Astrocyte of the hippocampus (primary cell): ENCODE data around the gene LRFN3.
"Not testable (repeated sequence)": the region's sequence is repeated elsewhere in the genome, so short reads cannot be mapped to it uniquely, and the experiment has no call there.

Source experiments
- DNase-seq: peaks from one replicate; pipeline ENCODE4 v3.0.0; 2011; ENCODE audit warnings: low read depth, low spot score

Gene LRFN3

DNA sequence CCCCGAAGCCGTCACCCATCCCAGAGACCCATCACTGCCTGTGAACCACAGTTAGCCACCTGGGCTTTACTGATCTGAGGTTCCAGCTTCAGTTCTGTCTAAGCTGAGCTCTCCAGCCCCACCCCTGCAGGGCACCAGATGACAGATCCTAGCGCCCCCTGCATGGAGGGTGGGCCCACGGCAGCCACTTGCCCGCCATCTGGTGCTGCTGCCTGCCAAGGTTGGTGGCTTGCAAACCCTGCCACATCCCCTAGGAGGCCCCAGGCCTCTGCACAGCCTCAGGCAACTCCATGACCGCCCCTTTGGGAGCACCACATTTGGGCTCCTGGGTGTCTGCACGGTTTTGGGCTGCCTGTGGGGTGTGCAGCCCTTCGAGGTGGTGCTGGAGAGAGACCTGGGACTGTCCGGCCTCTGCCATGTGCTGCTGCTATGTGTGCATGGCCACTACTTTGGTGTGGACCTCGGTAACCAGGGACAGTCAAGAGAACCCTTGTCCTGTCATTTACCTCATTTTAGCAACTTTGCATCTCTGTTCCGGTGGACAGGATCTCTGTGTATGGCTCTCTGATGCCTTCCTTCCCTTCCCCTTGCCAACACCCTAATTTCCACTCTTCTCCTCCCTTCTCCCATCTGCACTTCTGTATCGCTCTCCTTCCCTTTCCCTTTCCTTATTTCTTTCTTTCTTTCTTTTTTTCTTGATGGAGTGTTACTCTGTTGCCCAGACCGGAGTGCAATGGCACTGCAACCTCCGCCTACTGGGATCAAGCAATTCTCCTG lies 41.5 kb downstream of the LRFN3 start:
- no peak for DNase-seq

DNA sequence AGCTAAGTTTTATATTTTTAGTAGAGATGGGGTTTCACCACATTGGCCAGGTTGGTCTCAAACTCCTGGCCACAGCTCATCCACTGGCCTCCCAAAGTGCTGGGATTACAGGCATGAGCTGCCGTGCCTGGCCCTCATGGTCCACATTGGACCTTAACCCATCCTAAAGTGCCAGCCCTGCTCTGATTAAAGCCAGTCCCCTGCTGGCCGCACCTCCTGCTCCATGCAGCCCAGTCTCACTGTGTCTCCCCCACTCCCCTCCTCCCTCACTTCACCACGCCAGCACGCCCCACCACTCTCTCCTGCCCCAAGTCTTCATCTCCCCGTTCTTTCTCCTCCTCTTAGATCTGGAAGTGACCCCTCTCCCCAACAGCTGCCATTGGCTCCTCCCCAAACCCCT lies 42.1 kb downstream of the LRFN3 start:
- no peak for DNase-seq

DNA sequence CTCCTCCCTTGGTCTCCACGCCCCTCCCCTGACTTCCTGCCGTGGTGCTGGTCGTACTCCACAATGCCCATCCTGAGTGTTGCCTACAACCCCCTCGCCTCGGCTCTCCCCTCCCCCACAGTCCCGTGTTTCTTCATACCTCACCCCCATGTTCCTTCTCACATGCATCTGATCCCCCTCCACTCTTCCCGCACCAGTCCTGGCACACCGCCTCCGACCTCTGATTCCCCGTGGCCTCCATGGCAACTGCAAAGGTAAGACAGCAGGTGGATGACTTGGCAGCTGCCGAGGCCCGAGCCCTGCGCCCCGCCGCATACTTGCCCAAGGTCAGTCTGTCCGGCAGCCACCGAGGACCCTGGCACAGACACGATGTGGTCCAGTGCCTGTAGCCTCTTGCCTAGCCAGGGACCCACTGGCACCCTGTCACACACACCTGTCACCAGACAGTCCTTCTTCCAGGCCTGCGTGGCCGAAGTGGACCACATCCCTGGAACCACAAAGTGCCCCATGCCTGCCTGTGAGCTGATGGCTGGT lies 42.7 kb downstream of the LRFN3 start:
- no peak for DNase-seq

DNA sequence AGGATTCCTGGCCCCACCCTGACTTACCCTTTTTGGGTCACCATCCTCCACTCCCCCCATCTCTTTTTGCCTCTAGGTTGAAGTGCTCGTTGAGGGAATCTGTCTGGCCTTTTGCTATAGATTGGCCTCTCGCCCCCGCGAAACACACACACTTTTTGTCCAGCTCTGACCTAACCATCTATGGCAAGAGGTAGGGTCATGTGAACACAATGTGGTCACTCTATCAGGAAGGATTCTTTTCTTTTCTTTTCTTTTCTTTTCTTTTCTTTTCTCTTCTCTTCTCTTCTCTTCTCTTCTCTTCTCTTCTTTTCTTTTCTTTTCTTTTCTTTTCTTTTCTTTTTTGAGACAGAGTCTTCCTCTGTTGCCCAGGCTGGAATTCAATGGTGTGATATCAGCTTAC lies 44.8 kb downstream of the LRFN3 start:
- not testable (repeated sequence) for DNase-seq

DNA sequence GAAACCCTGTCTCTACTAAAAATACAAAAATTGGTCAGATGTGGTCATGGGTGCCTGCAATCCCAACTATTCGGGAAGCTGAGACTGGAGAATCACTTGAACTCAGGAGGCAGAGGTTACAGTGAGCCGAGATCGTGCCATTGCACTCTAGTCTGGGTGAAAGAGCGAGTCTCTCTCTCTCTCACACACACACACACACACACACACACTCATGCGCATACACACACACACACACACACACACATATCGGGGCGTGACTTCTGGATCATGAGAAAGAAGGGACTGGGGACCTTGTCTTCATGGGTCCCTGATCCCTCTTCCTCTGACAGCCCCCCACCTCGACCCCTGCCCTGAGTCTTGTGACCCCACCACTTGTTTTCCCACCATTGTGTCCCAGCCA lies 47.0 kb downstream of the LRFN3 start:
- no peak for DNase-seq

DNA sequence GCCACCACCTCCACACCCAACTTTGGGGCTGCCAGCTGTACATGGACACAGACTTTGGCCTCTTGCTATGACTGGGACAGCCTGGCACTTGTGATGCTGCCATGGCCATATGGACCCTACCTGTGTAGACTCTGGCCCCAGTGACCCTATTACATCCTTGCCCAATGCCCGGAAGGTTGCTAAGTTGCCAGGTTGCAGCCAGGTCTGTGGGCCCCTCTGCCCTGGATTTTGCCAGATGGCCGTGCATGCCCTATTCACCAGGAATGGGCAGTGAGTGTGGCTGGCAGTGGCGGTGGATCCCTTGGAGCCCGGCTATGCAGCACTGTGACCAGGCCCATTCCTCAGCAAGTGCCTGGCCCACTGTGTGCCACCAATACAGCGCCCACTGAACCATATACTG lies 49.9 kb downstream of the LRFN3 start:
- no peak for DNase-seq

DNA sequence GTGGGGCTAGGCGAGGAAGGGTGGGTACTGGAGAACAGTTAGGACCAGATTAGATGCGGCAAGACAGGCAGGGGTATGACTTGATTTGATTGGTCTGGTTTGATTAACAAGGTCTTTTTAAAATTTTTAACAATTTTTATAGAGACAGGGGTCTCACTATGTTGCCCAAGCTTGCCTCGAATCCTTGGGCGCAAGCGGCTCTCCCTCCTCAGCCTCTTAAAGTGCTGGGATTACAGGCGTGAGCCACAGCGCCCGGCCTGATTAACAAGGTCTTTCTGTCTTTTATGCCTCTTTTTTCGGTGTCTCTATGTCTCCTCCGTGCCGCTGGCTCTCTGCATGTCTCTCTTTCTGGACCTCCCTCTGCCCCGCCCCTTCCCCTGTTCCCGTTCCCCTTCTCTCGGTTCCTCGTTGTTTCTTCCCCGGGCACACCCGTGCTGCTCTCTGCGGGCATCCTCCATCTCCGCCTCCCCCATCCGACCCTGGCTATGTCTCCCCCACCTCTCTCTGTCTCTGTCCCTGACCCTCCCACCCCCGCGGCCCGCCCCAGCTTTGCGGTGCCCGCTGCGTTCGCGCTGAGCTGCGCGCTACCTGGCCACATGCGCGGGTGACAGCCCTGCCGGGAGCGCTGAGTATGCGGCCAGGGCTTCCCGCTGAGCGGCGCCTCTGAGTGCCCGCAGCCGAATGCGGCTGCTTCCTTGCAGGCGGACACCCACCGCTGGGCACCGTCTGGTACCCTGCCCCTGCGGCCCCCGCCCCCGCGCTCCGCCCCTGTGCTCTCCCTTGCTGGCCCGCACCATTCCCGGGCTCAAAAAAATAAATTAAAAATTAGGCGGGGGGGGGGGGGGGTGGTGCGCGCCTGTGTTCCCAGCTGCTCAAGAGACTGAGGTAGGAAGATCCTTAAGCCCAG lies 50.7 kb downstream of the LRFN3 start:
- DNase-seq: peak; percentile 46

DNA sequence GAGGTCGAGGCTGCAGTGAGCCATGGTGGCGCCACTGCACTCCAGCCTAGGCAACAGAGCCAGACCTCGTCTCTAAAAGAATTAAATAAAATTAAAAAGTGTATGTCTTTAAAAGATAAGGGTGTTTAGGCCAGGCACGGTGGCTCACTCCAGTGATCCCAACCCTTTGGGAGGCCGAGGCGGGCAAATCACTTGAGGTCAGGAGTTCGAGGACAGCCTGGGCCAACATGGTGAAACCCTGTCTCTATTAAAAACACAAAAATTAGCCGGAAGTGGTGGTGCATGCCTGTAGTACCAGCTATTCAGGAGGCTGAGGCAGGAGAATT lies 51.4 kb downstream of the LRFN3 start:
- DNase-seq: no peak

DNA sequence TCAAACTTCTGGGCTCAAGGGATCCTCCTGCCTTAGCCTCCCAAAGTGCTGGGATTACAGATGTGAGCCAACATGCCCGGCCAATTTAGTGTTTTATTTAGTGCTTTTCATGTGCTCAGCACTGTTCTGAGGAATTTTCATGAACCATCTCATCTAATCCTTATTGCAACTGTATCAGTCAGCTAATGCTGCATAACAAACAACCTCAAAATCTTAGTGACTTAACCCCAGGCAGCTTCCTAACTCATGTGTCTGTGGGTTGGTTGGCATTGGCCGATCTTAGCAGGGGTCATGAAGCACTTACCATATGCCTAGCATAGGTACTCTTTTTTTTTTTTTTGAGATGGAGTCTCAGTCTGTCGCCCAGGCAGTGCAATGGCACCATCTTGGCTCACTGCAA lies 52.6 kb downstream of the LRFN3 start:
- no peak for DNase-seq

DNA sequence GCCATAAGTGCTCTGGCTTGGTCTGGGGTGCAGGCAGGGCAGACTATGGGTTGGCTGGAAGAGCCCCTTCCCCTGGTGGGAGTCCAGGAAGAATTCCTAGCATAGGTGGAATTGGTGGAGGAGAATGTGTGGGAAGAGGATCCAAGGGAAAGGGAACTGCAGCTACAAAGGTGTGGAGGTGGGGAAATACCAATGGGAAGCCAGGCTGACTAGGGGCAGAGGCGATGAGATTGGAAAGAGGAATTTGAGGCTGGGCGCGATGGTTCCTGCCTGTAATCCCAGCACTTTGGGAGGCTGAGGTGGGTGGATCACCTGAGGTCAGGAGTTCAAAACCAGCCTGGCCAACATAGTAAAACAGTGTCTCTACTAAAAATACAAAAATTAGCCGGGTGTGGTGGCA lies 54.0 kb downstream of the LRFN3 start:
- DNase-seq: no peak

DNA sequence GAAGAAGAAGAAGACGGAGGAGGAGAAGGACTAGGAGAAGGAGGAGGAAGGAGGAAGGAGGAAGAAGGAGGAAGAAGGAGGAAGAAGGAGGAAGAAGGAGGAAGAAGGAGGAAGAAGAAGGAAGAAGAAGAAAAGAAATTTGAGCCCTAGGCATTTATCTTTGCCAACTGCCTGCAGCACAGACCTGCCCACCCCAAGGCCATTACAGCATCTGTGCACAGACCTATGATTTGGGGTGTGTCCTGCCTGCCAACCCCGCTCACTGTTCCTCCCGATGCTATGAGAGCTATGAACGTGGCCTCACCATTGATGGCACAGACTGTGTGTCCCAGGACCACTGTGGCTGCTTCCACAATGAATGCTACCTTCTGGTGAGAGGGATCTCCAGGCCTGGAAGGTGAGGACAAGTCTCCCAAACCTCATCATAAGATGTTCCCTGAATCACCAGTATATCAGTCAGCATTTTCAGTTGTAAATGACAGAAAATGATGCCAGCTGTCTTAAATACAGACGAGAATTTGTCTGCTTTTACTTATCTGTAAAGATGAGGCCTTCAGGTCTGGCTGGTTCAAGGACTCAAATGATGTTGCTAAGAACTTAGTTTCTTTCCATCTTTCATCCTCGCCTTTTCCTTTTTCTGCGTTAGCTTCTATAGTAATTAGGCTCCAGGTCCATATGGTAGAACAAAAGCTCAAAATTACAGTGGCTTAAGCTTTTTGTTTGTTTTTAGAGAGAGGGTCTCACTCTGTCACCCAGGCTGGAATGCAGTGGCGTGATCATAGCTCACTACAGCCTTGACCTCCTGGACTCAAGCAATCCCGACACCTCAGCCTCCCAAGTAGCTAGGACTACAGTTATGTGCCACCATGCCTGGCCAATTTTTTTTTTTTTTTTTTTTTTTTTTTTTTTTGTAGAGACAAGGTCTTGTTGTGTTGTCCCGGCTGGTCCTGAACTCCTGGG lies 54.9 kb downstream of the LRFN3 start:
- no peak for DNase-seq

DNA sequence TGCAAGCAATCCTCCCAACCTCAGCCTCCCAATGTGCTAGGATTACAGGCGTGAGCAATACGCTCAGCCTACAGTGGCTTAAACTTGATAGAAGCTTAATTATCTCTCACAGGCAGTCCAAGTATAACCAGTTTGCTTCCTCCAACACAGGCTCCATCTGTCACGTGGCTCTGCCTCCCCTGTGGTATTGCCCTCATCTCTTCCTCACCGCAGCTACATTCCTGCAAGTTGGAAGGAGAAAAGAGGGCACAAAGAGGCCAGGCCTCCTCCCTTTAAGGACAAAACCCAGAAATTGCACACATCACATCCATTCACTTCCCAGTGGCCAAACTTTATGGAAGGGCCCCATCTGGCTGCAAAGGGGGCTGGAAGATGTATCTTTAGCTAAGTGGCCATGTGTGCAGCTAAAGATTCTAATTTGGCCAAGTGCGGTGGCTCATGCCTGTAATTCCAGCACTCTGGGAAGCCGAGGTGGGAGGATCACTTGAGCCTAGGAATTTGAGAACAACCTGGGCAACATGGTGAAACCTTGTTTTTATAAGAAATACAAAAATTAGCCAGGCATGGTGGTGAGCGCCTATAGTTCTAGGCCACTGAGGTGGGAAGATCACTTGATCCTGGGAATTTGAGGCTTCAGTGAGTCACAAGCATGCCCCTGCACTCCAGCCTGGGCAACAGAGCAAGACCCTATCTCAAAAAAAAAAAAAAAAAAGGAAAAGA lies 55.7 kb downstream of the LRFN3 start:
- peak; percentile 35 for DNase-seq

DNA sequence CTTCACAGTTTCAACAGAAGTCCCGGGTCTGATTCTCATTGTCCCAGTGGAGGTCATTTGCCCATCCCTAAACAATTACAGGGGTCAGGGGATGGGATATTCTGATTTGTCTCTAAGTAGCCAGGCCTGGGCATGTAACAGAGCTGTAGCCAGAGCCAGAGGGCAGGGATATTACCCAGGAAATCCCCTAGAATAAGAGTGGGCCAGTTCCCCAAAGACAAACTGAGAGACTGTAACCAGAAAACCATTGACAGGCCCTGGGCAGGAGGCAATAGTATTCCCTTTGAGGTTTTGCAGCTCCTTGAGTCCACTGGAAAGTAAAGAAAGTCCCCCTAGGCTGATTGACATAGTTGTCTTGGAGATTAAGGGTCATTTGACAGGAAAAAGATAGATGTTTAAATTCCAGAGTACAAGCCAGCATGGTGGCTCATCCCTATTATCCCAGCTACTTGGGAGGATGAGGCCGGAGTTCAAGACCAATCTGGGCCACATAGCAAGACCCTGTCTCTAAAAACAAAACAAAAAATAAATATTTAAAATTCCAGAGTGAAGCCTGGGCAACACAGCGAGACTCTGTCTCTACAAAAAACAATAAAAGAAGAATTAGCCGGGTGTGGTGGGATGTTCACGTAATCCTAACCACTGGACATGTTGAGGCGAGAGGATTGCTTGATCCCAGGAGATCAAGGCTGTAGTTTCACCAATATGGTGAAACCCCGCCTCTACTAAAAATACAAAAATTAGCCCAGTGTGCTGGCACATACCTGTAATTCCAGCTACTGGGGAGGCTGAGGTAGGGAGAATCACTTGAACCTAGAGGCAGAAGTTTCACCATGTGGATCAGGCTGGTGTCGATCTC lies 57.0 kb downstream of the LRFN3 start:
- DNase-seq: no peak

DNA sequence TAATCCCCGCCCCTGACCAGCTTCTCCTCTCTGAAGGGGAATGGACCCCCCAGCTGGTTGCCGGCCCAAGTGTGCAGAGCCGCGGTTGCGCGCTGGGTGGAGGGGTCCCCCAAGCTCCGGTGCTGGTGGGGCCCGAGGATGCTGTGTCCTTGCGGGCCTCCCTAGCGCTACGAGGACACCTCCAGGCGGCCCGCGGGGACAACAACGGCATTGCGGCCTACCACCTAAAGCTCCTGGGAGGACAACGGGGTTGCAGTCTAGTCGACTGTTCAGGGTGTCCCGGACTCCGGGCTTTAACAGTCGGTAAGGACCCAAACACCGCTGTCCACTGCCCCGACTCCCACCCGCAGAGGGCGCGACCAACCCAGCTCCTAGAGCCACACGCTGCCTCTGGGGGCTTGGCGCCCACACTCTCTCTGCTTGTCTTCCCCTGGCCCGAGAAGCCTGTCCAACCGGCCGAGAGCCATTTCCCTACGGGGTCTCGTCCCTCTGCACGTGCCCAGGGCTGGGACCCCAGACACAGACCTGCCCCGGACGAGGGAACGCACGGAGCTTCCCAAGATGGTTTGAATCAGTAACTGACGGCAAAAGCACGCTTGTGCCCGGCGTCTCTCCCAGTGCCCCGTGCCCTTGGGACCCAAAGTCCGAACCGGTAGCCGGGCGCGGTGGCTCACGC lies 57.9 kb downstream of the LRFN3 start:
- peak; percentile 31 for DNase-seq
